ENCODE measurements around the gene AP1M1. TPM values are rescaled to one million over a fixed set of nuclear protein-coding genes. Genes with fewer than 3 reads are reported as not detected.
A peak's percentile ranks its signal among the peaks of the same experiment; 100 is the strongest.

AP1M1 gene
- total RNA-seq, 4 donors from 2014 or later = 68.2 to 119 (median 73.5) TPM

- H3K4me3 ChIP-seq = peak overlapping the region in 1 of 4 donors; percentile 93
- no peaks in the 10 kb centered on the region for H3K27me3 ChIP-seq
- H3K4me1 ChIP-seq = peaks cover 20 to 27% of the 10 kb centered on the region in 2 donors
- peak overlapping the region in 2 of 4 donors; percentile 48 to 50 for H3K27ac ChIP-seq
- DNase-seq (no peak), ATAC-seq (no peak)
- in situ Hi-C loops (cut with MboI; ENCODE audit: low sequenced_read_pairs in 4 of 4) (loop anchor here in 3 of 4 donors (10.0 to 25.0 kb wide), 3 partner anchors 85 to 612 kb away; partner anchors contain the start of gene RAB8A (in 1 of the 3)), intact Hi-C loops (cut with DNase I; ENCODE audit: low total_unique reads) (loop anchor here (10.0 kb wide), 1 partner anchor 365 kb away; no protein-coding TSS in a partner anchor)
- no peak for TF ChIP-seq POLR2A (IDR thresholded peaks at IDR 0.05)
- TF ChIP-seq CTCF (IDR thresholded peaks at IDR 0.05 in 4 of 5, conservative IDR thresholded peaks at IDR 0.05 in 1 of 5) = no peak
- peaks cover 0 to 16% of the 10 kb centered on the region in 2 donors for H3K36me3 ChIP-seq
- no peaks in the 10 kb centered on the region for H3K9me3 ChIP-seq
These were observed 1.7 kb downstream of the AP1M1 start for GRCh38 chr19:16199275-16199932.

GRCh38 chr19:16200038-16201010 lies 2.6 kb downstream of the AP1M1 start:
- in situ Hi-C loops (cut with MboI; ENCODE audit: low sequenced_read_pairs in 4 of 4) = loop anchor here in 1 of 4 donors (25.0 kb wide), 1 partner anchor 312 kb away; no protein-coding TSS in a partner anchor
- intact Hi-C loops (cut with DNase I; ENCODE audit: low total_unique reads) = no loop called here
- H3K27ac ChIP-seq = peak overlapping the region in 2 of 4 donors; percentile 48 to 50
- peak; percentile 19 to 47 for ATAC-seq
- no peak overlapping the region for H3K4me3 ChIP-seq
- H3K4me1 ChIP-seq = peaks cover 20 to 27% of the 10 kb centered on the region in 2 donors
- H3K27me3 ChIP-seq = no peaks in the 10 kb centered on the region
- peak; percentile 16 to 64 for DNase-seq
- TF ChIP-seq POLR2A (IDR thresholded peaks at IDR 0.05) (no peak), CTCF (IDR thresholded peaks at IDR 0.05 in 4 of 5, conservative IDR thresholded peaks at IDR 0.05 in 1 of 5) (no peak)
- no peaks in the 10 kb centered on the region for H3K9me3 ChIP-seq
- H3K36me3 ChIP-seq = peaks cover 0 to 23% of the 10 kb centered on the region in 2 donors

GRCh38 chr19:16201011-16201391 lies 3.3 kb downstream of the AP1M1 start:
- peaks cover 20 to 27% of the 10 kb centered on the region in 2 donors for H3K4me1 ChIP-seq

More at GRCh38 chr19:16201011-16201391, 3.3 kb downstream of the AP1M1 start:
- DNase-seq (no peak), ATAC-seq (no peak)
- Histone ChIP-seq H3K4me3 (no peak overlapping the region), H3K27me3 (no peaks in the 10 kb centered on the region), H3K36me3 (peaks cover 0 to 27% of the 10 kb centered on the region in 2 donors), H3K9me3 (no peaks in the 10 kb centered on the region), H3K27ac (no peak overlapping the region)
- in situ Hi-C loops (cut with MboI; ENCODE audit: low sequenced_read_pairs in 4 of 4) (loop anchor here in 1 of 4 donors (25.0 kb wide), 1 partner anchor 311 kb away; no protein-coding TSS in a partner anchor), intact Hi-C loops (cut with DNase I; ENCODE audit: low total_unique reads) (no loop called here)
- TF ChIP-seq POLR2A (IDR thresholded peaks at IDR 0.05) = no peak
- TF ChIP-seq CTCF (IDR thresholded peaks at IDR 0.05 in 4 of 5, conservative IDR thresholded peaks at IDR 0.05 in 1 of 5) = no peak

Data from gastrocnemius medialis (tissue), 4 donors.